ENCODE measurements around the gene FGD3. TPM values are rescaled to one million over a fixed set of nuclear protein-coding genes. Genes with fewer than 3 reads are reported as not detected.

Gene FGD3
- polyA plus RNA-seq, 2 donors = 2.1 to 2.3 TPM

- Histone ChIP-seq H3K36me3 (ENCODE audit: control insufficient read depth in 2 of 2, insufficient read depth in 2 of 2, low read length in 1 of 2) (peaks cover 0 to 3% of the 10 kb centered on the region in 2 donors), H3K27me3 (ENCODE audit: control insufficient read depth in 1 of 2, insufficient read depth in 2 of 2, low read length in 2 of 2) (no peaks in the 10 kb centered on the region), H3K4me1 (ENCODE audit: control insufficient read depth in 2 of 2, insufficient read depth in 2 of 2, low read length in 1 of 2) (peaks cover 0 to 2% of the 10 kb centered on the region in 2 donors), H3K9me3 (ENCODE audit: control insufficient read depth in 2 of 2, insufficient read depth in 1 of 2, low read depth in 1 of 2, low read length in 1 of 2) (no peaks in the 10 kb centered on the region), H3K4me3 (ENCODE audit: low read depth in 1 of 2, low read length in 2 of 2) (no peak overlapping the region), H3K27ac (ENCODE audit: low read depth in 2 of 2, low read length in 1 of 2) (no peak overlapping the region)
- WGBS, 2 donors = 88 to 92% methylated on average over 23 of the region's 23 CpGs
These were observed 75.6 kb downstream of the FGD3 start for GRCh38 chr9:93022721-93023520.

GRCh38 chr9:93023521-93023815 is 76.1 kb downstream of the FGD3 start:
- WGBS, 2 donors = 80 to 86% methylated on average over 4 of the region's 4 CpGs
- Histone ChIP-seq H3K4me3 (ENCODE audit: low read depth in 1 of 2, low read length in 2 of 2) (no peak overlapping the region), H3K27me3 (ENCODE audit: control insufficient read depth in 1 of 2, insufficient read depth in 2 of 2, low read length in 2 of 2) (no peaks in the 10 kb centered on the region), H3K4me1 (ENCODE audit: control insufficient read depth in 2 of 2, insufficient read depth in 2 of 2, low read length in 1 of 2) (peaks cover 0 to 2% of the 10 kb centered on the region in 2 donors), H3K9me3 (ENCODE audit: control insufficient read depth in 2 of 2, insufficient read depth in 1 of 2, low read depth in 1 of 2, low read length in 1 of 2) (no peaks in the 10 kb centered on the region), H3K27ac (ENCODE audit: low read depth in 2 of 2, low read length in 1 of 2) (no peak overlapping the region), H3K36me3 (ENCODE audit: control insufficient read depth in 2 of 2, insufficient read depth in 2 of 2, low read length in 1 of 2) (peaks cover 0 to 3% of the 10 kb centered on the region in 2 donors)

- Histone ChIP-seq H3K9me3 (ENCODE audit: control insufficient read depth in 2 of 2, insufficient read depth in 1 of 2, low read depth in 1 of 2, low read length in 1 of 2) (no peaks in the 10 kb centered on the region), H3K4me3 (ENCODE audit: low read depth in 1 of 2, low read length in 2 of 2) (no peak overlapping the region), H3K27me3 (ENCODE audit: control insufficient read depth in 1 of 2, insufficient read depth in 2 of 2, low read length in 2 of 2) (no peaks in the 10 kb centered on the region), H3K27ac (ENCODE audit: low read depth in 2 of 2, low read length in 1 of 2) (no peak overlapping the region), H3K4me1 (ENCODE audit: control insufficient read depth in 2 of 2, insufficient read depth in 2 of 2, low read length in 1 of 2) (peaks cover 0 to 2% of the 10 kb centered on the region in 2 donors), H3K36me3 (ENCODE audit: control insufficient read depth in 2 of 2, insufficient read depth in 2 of 2, low read length in 1 of 2) (peaks cover 0 to 3% of the 10 kb centered on the region in 2 donors)
- 80 to 81% methylated on average over 4 of the region's 4 CpGs for WGBS, 2 donors
These were observed 77.3 kb downstream of the FGD3 start for GRCh38 chr9:93024646-93024910.

- 82 to 88% methylated on average over 11 of the region's 11 CpGs for WGBS, 2 donors
- Histone ChIP-seq H3K4me3 (ENCODE audit: low read depth in 1 of 2, low read length in 2 of 2) (no peak overlapping the region), H3K27me3 (ENCODE audit: control insufficient read depth in 1 of 2, insufficient read depth in 2 of 2, low read length in 2 of 2) (no peaks in the 10 kb centered on the region), H3K27ac (ENCODE audit: low read depth in 2 of 2, low read length in 1 of 2) (no peak overlapping the region), H3K9me3 (ENCODE audit: control insufficient read depth in 2 of 2, insufficient read depth in 1 of 2, low read depth in 1 of 2, low read length in 1 of 2) (no peaks in the 10 kb centered on the region), H3K36me3 (ENCODE audit: control insufficient read depth in 2 of 2, insufficient read depth in 2 of 2, low read length in 1 of 2) (peaks cover 0 to 6% of the 10 kb centered on the region in 2 donors), H3K4me1 (ENCODE audit: control insufficient read depth in 2 of 2, insufficient read depth in 2 of 2, low read length in 1 of 2) (peaks cover 0 to 2% of the 10 kb centered on the region in 2 donors)
These were observed 77.8 kb downstream of the FGD3 start for GRCh38 chr9:93024986-93025630.

- Histone ChIP-seq H3K27me3 (ENCODE audit: control insufficient read depth in 1 of 2, insufficient read depth in 2 of 2, low read length in 2 of 2) (no peaks in the 10 kb centered on the region), H3K27ac (ENCODE audit: low read depth in 2 of 2, low read length in 1 of 2) (no peak overlapping the region), H3K9me3 (ENCODE audit: control insufficient read depth in 2 of 2, insufficient read depth in 1 of 2, low read depth in 1 of 2, low read length in 1 of 2) (no peaks in the 10 kb centered on the region), H3K36me3 (ENCODE audit: control insufficient read depth in 2 of 2, insufficient read depth in 2 of 2, low read length in 1 of 2) (peaks cover 0 to 5% of the 10 kb centered on the region in 2 donors), H3K4me1 (ENCODE audit: control insufficient read depth in 2 of 2, insufficient read depth in 2 of 2, low read length in 1 of 2) (peaks cover 0 to 2% of the 10 kb centered on the region in 2 donors), H3K4me3 (ENCODE audit: low read depth in 1 of 2, low read length in 2 of 2) (no peak overlapping the region)
- WGBS, 2 donors = 75 to 82% methylated on average over 8 of the region's 8 CpGs
These were observed 78.4 kb downstream of the FGD3 start for GRCh38 chr9:93025736-93026135.

GRCh38 chr9:93026640-93027039 is 79.3 kb downstream of the FGD3 start:
- peaks cover 0 to 7% of the 10 kb centered on the region in 2 donors for H3K36me3 ChIP-seq (ENCODE audit: control insufficient read depth in 2 of 2, insufficient read depth in 2 of 2, low read length in 1 of 2)
- H3K9me3 ChIP-seq (ENCODE audit: control insufficient read depth in 2 of 2, insufficient read depth in 1 of 2, low read depth in 1 of 2, low read length in 1 of 2) = no peaks in the 10 kb centered on the region
- 94 to 95% methylated on average over 7 of the region's 7 CpGs for WGBS, 2 donors
- H3K27me3 ChIP-seq (ENCODE audit: control insufficient read depth in 1 of 2, insufficient read depth in 2 of 2, low read length in 2 of 2) = no peaks in the 10 kb centered on the region
- no peak overlapping the region for H3K27ac ChIP-seq (ENCODE audit: low read depth in 2 of 2, low read length in 1 of 2)
- no peak overlapping the region for H3K4me3 ChIP-seq (ENCODE audit: low read depth in 1 of 2, low read length in 2 of 2)
- H3K4me1 ChIP-seq (ENCODE audit: control insufficient read depth in 2 of 2, insufficient read depth in 2 of 2, low read length in 1 of 2) = peaks cover 0 to 2% of the 10 kb centered on the region in 2 donors

- WGBS, 2 donors = 93 to 96% methylated on average over 10 of the region's 10 CpGs
- H3K27ac ChIP-seq (ENCODE audit: low read depth in 2 of 2, low read length in 1 of 2) = no peak overlapping the region
- H3K4me3 ChIP-seq (ENCODE audit: low read depth in 1 of 2, low read length in 2 of 2) = no peak overlapping the region
- H3K27me3 ChIP-seq (ENCODE audit: control insufficient read depth in 1 of 2, insufficient read depth in 2 of 2, low read length in 2 of 2) = no peaks in the 10 kb centered on the region
- H3K9me3 ChIP-seq (ENCODE audit: control insufficient read depth in 2 of 2, insufficient read depth in 1 of 2, low read depth in 1 of 2, low read length in 1 of 2) = no peaks in the 10 kb centered on the region
- H3K36me3 ChIP-seq (ENCODE audit: control insufficient read depth in 2 of 2, insufficient read depth in 2 of 2, low read length in 1 of 2) = peaks cover 0 to 7% of the 10 kb centered on the region in 2 donors
- H3K4me1 ChIP-seq (ENCODE audit: control insufficient read depth in 2 of 2, insufficient read depth in 2 of 2, low read length in 1 of 2) = peaks cover 0 to 5% of the 10 kb centered on the region in 2 donors
These were observed 80.4 kb downstream of the FGD3 start for GRCh38 chr9:93027750-93028149.

- no peak overlapping the region for H3K27ac ChIP-seq (ENCODE audit: low read depth in 2 of 2, low read length in 1 of 2)
- no peaks in the 10 kb centered on the region for H3K9me3 ChIP-seq (ENCODE audit: control insufficient read depth in 2 of 2, insufficient read depth in 1 of 2, low read depth in 1 of 2, low read length in 1 of 2)
- 43 to 45% methylated on average over 6 of the region's 6 CpGs for WGBS, 2 donors
These were observed 81.2 kb downstream of the FGD3 start for GRCh38 chr9:93028448-93029006.

GRCh38 chr9:93030642-93031628 is 83.6 kb downstream of the FGD3 start:
- H3K4me1 ChIP-seq (ENCODE audit: control insufficient read depth in 2 of 2, insufficient read depth in 2 of 2, low read length in 1 of 2) = peaks cover 0 to 3% of the 10 kb centered on the region in 2 donors
- 72 to 76% methylated on average over 9 of the region's 9 CpGs for WGBS, 2 donors
- H3K36me3 ChIP-seq (ENCODE audit: control insufficient read depth in 2 of 2, insufficient read depth in 2 of 2, low read length in 1 of 2) = peaks cover 0 to 7% of the 10 kb centered on the region in 2 donors
- no peak overlapping the region for H3K4me3 ChIP-seq (ENCODE audit: low read depth in 1 of 2, low read length in 2 of 2)
- no peak overlapping the region for H3K27ac ChIP-seq (ENCODE audit: low read depth in 2 of 2, low read length in 1 of 2)
- H3K9me3 ChIP-seq (ENCODE audit: control insufficient read depth in 2 of 2, insufficient read depth in 1 of 2, low read depth in 1 of 2, low read length in 1 of 2) = no peaks in the 10 kb centered on the region
- H3K27me3 ChIP-seq (ENCODE audit: control insufficient read depth in 1 of 2, insufficient read depth in 2 of 2, low read length in 2 of 2) = no peaks in the 10 kb centered on the region

More at GRCh38 chr9:93028448-93029006, 81.2 kb downstream of the FGD3 start:
- H3K27me3 ChIP-seq (ENCODE audit: control insufficient read depth in 1 of 2, insufficient read depth in 2 of 2, low read length in 2 of 2) = no peaks in the 10 kb centered on the region
- H3K36me3 ChIP-seq (ENCODE audit: control insufficient read depth in 2 of 2, insufficient read depth in 2 of 2, low read length in 1 of 2) = peaks cover 0 to 7% of the 10 kb centered on the region in 2 donors
- peaks cover 0 to 5% of the 10 kb centered on the region in 2 donors for H3K4me1 ChIP-seq (ENCODE audit: control insufficient read depth in 2 of 2, insufficient read depth in 2 of 2, low read length in 1 of 2)
- H3K4me3 ChIP-seq (ENCODE audit: low read depth in 1 of 2, low read length in 2 of 2) = no peak overlapping the region

Data from esophagus (tissue), 2 donors.